SU-DHL-6 (cell line): ENCODE results near the gene DCHS2.

Source experiments
- EZH2phosphoT487 ChIP-seq: fragments of 200-600 bp; sonication (generic), shearing (Covaris generic); conservative IDR thresholded peaks from 2 replicates; pipeline ENCODE4 v1.6.1; 2018; ENCODE audit warnings: mild to moderate bottlenecking, antibody characterized with exemption, low read length, moderate library complexity, mixed read lengths
- TF ChIP-seq, protein P1 (sequence below): fragments of 200-600 bp; sonication (generic); IDR thresholded peaks from one replicate; pipeline ENCODE4 v1.5.1; 2017; ENCODE audit warnings: antibody characterized with exemption, mild to moderate bottlenecking, low read length, moderate library complexity; ENCODE audit not compliant: insufficient read depth, poor library complexity, severe bottlenecking

- TF ChIP-seq, protein P1, sequence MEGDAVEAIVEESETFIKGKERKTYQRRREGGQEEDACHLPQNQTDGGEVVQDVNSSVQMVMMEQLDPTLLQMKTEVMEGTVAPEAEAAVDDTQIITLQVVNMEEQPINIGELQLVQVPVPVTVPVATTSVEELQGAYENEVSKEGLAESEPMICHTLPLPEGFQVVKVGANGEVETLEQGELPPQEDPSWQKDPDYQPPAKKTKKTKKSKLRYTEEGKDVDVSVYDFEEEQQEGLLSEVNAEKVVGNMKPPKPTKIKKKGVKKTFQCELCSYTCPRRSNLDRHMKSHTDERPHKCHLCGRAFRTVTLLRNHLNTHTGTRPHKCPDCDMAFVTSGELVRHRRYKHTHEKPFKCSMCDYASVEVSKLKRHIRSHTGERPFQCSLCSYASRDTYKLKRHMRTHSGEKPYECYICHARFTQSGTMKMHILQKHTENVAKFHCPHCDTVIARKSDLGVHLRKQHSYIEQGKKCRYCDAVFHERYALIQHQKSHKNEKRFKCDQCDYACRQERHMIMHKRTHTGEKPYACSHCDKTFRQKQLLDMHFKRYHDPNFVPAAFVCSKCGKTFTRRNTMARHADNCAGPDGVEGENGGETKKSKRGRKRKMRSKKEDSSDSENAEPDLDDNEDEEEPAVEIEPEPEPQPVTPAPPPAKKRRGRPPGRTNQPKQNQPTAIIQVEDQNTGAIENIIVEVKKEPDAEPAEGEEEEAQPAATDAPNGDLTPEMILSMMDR = no peak
- TF ChIP-seq EZH2phosphoT487 = no peak
These were observed 84.2 kb downstream of the DCHS2 start for GRCh38 chr4:154407443-154407842.
